GM21619 (cell line): ENCODE measurements around the gene KCNIP1.
"Not testable (repeated sequence)": the region's sequence is repeated elsewhere in the genome, so short reads cannot be mapped to it uniquely, and the experiment has no call there.

Experiments
- ATAC-seq: cut with Tn5 transposase; IDR thresholded peaks from one replicate; pipeline ENCODE4 v1.9.1; 2021; ENCODE audit not compliant: unreplicated experiment

KCNIP1 gene

GRCh38 chr5:170762298-170762697, 258.5 kb downstream of the KCNIP1 start:
- not testable (repeated sequence) for ATAC-seq

DNA sequence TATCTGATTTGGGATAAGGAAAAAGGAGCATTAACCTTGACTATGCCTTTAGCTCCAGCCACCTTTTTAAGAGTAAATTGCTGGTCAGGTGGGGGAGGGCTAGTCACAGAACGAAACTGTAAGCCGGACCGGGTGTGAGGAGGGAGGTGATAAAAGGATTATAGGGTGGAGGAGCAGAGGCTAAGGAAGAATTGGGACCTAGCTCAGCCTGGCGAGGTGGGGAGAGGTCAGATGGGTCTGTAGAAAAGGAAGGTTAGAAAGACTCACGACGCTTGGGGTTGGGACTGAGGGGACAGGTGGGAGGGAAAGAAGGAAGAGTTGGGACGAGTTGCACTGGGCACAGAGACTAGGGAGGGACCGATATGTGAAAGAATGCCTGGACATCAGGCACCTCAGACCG, 262.0 kb downstream of the KCNIP1 start:
- not testable (repeated sequence) for ATAC-seq

DNA sequence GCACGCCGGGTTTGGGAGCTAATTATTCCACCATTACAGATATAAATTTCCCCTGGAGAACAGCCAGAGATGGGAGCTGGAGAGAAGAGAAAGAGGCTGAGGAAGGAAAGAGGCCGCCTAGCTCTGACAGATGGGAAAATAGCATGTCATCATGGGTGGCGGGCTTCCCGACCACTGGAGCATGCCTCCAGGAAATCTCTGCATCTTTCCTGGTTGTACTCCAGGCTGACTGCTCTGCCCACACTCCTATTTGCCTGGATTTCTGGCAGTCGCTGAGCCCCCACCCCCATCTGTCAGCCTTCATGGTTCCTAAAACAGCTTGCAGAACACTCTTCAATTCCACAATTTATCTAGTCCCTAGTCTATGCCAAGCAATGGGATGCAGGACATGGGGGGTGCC, 265.4 kb downstream of the KCNIP1 start:
- no peak for ATAC-seq

GRCh38 chr5:170769898-170770416, 266.1 kb downstream of the KCNIP1 start:
- ATAC-seq, result no peak

GRCh38 chr5:170771496-170771895, 267.7 kb downstream of the KCNIP1 start:
- ATAC-seq, result no peak

DNA sequence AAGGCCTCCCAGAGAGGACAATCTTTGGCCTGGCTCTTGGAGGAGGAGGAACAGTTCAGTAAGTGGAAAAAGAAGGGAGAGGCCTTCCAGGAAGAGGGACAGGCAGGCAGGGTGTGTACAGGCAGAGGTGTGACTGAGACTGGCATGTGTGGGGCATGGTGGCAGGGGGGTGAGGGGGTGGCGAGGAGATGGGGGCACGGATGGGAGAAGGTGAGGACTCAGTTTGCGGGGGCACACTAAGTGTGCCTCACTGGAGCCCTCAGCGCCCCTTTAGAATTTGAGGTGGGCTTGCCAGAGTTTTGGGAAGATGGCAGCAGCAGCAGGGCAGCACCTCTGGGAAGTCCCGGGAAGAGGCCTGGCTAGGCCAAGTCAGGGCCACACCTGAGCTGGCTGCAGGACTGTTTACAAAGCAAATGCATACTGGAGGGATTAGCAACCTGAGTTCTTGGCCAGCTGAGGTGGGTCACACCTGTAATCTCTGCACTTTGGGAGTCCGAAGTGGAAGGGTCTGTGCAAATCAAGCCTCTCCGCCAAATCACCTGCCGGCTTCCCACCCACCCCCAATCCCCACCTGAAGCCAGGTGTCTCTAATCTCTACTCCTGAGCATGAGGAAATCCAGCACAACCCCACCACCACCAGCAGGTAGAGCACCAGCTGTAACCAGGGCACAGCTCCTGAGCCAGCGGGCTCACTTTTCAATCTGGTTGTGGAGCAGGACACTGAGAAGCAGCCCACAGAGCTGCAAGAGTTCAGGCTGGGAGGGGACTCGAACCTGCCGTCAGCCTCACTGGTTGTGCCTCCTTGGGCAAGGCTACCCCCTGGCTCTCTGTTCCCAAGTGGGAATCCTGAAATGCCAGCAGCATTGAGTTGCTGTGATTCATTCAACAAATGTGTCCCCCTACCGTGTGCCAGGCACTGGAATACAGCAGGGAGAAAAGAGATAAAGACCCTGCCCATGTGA, 269.5 kb downstream of the KCNIP1 start:
- no peak for ATAC-seq

- no peak for ATAC-seq
These were observed 271.0 kb downstream of the KCNIP1 start for GRCh38 chr5:170774831-170775230.

DNA sequence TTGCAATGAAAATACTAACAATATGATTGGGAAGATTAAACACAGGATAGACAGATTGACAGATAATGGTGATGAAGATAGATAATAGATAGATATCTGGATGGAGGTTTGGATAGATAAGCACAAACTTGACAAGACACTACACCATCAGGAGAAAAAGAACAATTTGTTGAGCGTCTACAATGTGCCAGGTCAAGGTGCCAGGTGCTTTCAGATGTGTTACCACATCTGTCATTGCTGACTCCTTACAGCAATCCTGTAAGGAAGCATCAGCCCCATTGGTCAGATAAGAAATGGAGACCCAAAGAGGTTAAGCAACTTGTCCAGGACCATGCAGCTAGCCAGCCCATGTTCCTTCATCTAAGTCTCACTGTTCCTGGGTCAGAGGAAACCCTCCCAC, 278.1 kb downstream of the KCNIP1 start:
- ATAC-seq, result no peak

- no peak for ATAC-seq
These were observed 278.6 kb downstream of the KCNIP1 start for GRCh38 chr5:170782438-170782837.

DNA sequence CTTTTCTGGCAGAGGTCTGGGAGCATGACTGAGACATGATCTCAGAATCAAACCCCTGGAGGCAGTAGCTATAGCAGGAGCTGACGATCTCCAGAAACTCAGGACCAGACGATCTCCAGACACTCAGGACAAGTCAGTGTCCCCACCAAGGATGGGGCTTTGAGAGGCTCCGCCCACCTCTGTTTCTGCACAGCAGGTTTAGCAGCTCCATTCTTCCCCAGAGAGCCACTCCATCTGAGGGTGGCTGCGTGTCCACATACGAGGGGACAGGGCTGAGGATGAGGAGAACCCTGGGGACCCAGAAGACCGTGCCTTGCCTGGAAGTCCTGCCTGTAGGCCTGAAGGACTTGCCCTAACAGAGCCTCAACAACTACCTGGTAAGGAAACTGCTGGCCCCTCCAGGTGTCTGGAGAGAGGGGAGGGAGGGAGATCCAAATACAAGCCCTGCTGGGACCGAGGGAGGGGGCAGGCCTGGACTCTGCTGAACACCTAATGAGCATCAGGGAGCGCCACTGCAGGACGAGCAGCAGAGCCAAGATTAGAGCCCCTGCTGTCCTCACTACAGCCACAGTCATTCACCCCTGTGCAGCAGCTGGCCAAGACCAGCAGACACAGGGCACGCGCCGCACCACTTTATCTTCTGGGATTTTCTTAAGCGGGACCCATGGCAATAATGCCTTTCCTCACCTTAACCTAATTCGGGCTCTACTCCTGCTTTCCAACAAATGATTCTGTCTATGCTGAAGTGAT, 279.9 kb downstream of the KCNIP1 start, which contains the start of gene GABRP:
TSS of gene GABRP (plus strand) at position 228 of the 750 bp plus-strand sequence. CDS start 4,891 bp downstream, outside the sequence.
- ATAC-seq, result no peak

DNA sequence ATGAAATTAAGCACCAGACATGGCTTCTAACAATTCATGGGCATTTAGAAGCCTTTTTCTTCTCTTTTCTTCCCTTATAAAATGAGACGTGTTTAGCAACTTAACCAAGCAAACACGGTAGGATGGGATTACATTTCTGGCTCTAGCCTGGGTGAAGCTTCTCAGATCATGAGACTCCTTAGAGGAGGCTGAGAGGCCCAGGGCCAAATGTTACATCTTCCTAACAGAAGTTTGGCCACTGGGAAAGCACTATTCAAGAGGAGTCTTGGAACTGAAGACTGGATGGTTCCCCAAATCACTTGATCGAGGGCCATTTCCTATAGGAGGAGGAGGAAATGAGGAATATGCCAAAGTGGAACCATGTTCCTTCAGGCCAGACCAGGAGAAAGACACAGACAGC, 281.6 kb downstream of the KCNIP1 start:
- no peak for ATAC-seq
